ENCODE results near the gene PPP1CA.
"Not testable (repeated sequence)": the region's sequence is repeated elsewhere in the genome, so short reads cannot be mapped to it uniquely, and the experiment has no call there.

The PPP1CA gene

GRCh38 chr11:67405688-67406339, 4.2 kb upstream of the PPP1CA start:
- Histone ChIP-seq H3K27ac (replicated peaks) (peak overlapping the region; percentile 94), H3K27me3 (ENCODE audit: insufficient read depth, poor library complexity, severe bottlenecking) (no peaks in the 10 kb centered on the region), H3K4me3 (replicated peaks; ENCODE audit: insufficient read depth, low read length) (no peak overlapping the region)
- DNase-seq (ENCODE audit: low read depth in 1 of 2, low spot score in 1 of 2): no peak
- TF ChIP-seq, protein P1, sequence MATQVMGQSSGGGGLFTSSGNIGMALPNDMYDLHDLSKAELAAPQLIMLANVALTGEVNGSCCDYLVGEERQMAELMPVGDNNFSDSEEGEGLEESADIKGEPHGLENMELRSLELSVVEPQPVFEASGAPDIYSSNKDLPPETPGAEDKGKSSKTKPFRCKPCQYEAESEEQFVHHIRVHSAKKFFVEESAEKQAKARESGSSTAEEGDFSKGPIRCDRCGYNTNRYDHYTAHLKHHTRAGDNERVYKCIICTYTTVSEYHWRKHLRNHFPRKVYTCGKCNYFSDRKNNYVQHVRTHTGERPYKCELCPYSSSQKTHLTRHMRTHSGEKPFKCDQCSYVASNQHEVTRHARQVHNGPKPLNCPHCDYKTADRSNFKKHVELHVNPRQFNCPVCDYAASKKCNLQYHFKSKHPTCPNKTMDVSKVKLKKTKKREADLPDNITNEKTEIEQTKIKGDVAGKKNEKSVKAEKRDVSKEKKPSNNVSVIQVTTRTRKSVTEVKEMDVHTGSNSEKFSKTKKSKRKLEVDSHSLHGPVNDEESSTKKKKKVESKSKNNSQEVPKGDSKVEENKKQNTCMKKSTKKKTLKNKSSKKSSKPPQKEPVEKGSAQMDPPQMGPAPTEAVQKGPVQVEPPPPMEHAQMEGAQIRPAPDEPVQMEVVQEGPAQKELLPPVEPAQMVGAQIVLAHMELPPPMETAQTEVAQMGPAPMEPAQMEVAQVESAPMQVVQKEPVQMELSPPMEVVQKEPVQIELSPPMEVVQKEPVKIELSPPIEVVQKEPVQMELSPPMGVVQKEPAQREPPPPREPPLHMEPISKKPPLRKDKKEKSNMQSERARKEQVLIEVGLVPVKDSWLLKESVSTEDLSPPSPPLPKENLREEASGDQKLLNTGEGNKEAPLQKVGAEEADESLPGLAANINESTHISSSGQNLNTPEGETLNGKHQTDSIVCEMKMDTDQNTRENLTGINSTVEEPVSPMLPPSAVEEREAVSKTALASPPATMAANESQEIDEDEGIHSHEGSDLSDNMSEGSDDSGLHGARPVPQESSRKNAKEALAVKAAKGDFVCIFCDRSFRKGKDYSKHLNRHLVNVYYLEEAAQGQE (IDR thresholded peaks at IDR 0.05; ENCODE audit: insufficient replicate concordance, low read depth): no peak
- TF ChIP-seq POLR2AphosphoS5 (IDR thresholded peaks at IDR 0.05; ENCODE audit: low read depth): no peak
- TF ChIP-seq GABPA (IDR thresholded peaks at IDR 0.05; ENCODE audit: low read depth): no peak
- TF ChIP-seq, protein P2, sequence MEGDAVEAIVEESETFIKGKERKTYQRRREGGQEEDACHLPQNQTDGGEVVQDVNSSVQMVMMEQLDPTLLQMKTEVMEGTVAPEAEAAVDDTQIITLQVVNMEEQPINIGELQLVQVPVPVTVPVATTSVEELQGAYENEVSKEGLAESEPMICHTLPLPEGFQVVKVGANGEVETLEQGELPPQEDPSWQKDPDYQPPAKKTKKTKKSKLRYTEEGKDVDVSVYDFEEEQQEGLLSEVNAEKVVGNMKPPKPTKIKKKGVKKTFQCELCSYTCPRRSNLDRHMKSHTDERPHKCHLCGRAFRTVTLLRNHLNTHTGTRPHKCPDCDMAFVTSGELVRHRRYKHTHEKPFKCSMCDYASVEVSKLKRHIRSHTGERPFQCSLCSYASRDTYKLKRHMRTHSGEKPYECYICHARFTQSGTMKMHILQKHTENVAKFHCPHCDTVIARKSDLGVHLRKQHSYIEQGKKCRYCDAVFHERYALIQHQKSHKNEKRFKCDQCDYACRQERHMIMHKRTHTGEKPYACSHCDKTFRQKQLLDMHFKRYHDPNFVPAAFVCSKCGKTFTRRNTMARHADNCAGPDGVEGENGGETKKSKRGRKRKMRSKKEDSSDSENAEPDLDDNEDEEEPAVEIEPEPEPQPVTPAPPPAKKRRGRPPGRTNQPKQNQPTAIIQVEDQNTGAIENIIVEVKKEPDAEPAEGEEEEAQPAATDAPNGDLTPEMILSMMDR (IDR thresholded peaks at IDR 0.05; ENCODE audit: insufficient read depth, low read length): no peak
- no peak for TF ChIP-seq SPI1 (IDR thresholded peaks at IDR 0.05; ENCODE audit: borderline replicate concordance, low read depth)

DNA sequence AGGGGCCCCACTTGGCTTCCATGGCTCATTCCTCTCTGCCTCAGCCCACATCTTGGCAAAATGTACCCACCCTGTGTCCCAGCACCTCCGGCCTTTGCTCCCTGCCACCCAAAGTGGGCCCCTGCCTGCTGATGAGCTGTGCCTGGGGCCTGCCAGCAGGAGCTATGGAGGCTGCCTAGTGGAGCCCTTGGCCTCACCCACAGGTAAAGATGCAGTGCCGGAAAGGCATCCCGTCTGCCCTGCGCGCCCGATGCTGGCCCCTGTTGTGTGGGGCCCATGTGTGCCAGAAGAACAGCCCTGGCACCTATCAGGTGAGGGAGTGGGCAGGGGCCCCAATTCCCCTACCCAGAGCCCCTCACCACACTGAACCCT, 3.5 kb upstream of the PPP1CA start:
- DNase-seq (ENCODE audit: low read depth in 1 of 2, low spot score in 1 of 2): no peak
- Histone ChIP-seq H3K4me3 (replicated peaks; ENCODE audit: insufficient read depth, low read length) (no peak overlapping the region), H3K27me3 (ENCODE audit: insufficient read depth, poor library complexity, severe bottlenecking) (no peaks in the 10 kb centered on the region), H3K27ac (replicated peaks) (peak overlapping the region; percentile 94)
- TF ChIP-seq, protein P2 (IDR thresholded peaks at IDR 0.05; ENCODE audit: insufficient read depth, low read length): no peak
- TF ChIP-seq, protein P1 (IDR thresholded peaks at IDR 0.05; ENCODE audit: insufficient replicate concordance, low read depth): no peak
- TF ChIP-seq SPI1 (IDR thresholded peaks at IDR 0.05; ENCODE audit: borderline replicate concordance, low read depth): no peak
- no peak for TF ChIP-seq GABPA (IDR thresholded peaks at IDR 0.05; ENCODE audit: low read depth)
- TF ChIP-seq POLR2AphosphoS5 (IDR thresholded peaks at IDR 0.05; ENCODE audit: low read depth): no peak

- Histone ChIP-seq H3K27ac (replicated peaks) (peak overlapping the region; percentile 94), H3K4me3 (replicated peaks; ENCODE audit: insufficient read depth, low read length) (peak overlapping the region; percentile 58), H3K27me3 (ENCODE audit: insufficient read depth, poor library complexity, severe bottlenecking) (no peaks in the 10 kb centered on the region)
- peak; percentile 57 to 64 for DNase-seq (ENCODE audit: low read depth in 1 of 2, low spot score in 1 of 2)
- TF ChIP-seq POLR2AphosphoS5 (IDR thresholded peaks at IDR 0.05; ENCODE audit: low read depth) (no peak), GABPA (IDR thresholded peaks at IDR 0.05; ENCODE audit: low read depth) (no peak), SPI1 (IDR thresholded peaks at IDR 0.05; ENCODE audit: borderline replicate concordance, low read depth) (no peak)
- TF ChIP-seq, protein P1 (IDR thresholded peaks at IDR 0.05; ENCODE audit: insufficient replicate concordance, low read depth): no peak
- TF ChIP-seq, protein P2 (IDR thresholded peaks at IDR 0.05; ENCODE audit: insufficient read depth, low read length): no peak
These were observed 3.0 kb upstream of the PPP1CA start for GRCh38 chr11:67404515-67405195.

- not testable (repeated sequence) for DNase-seq (ENCODE audit: low read depth in 1 of 2, low spot score in 1 of 2); H3K27me3 ChIP-seq (ENCODE audit: insufficient read depth, poor library complexity, severe bottlenecking); H3K4me3 ChIP-seq (replicated peaks; ENCODE audit: insufficient read depth, low read length)
- peak overlapping the region; percentile 94 for H3K27ac ChIP-seq (replicated peaks)
These were observed 1.4 kb upstream of the PPP1CA start for GRCh38 chr11:67403085-67403484.

DNA sequence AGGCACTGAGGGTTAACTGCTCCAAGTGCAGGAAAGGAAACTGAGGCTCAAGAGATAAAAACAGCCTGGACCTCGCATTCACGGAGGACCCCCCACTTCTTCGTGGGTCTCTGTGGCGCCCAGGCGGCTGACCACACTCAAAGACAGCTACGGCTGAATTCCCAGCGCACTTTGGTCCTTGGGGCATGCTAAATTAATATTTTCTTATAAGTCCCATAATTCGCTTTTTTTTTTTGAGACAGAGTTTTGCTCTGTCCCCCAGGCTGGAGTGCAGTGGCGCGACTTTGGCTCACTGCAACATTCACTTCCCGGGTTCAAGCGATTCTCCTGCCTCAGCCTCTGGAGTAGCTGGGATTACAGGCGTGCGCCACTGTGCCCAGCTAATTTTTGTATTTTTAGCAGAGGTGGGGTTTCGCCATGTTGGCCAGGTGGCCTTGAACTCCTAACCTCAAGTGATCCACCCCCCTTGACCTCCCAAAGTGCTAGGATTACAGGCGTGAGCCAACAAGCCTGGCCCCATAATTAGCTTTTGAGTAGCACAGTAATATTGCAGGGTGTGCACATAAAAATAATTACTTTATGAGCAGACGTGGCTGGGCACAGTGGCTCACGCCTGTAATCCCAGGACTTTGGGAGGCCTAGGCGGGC, 658 bp upstream of the PPP1CA start:
- H3K27ac ChIP-seq (replicated peaks): peak overlapping the region; percentile 94
- H3K4me3 ChIP-seq (replicated peaks; ENCODE audit: insufficient read depth, low read length); H3K27me3 ChIP-seq (ENCODE audit: insufficient read depth, poor library complexity, severe bottlenecking); DNase-seq (ENCODE audit: low read depth in 1 of 2, low spot score in 1 of 2): not testable (repeated sequence)
